Measurements from ENCODE around the gene RNF187.

Gene RNF187

DNA sequence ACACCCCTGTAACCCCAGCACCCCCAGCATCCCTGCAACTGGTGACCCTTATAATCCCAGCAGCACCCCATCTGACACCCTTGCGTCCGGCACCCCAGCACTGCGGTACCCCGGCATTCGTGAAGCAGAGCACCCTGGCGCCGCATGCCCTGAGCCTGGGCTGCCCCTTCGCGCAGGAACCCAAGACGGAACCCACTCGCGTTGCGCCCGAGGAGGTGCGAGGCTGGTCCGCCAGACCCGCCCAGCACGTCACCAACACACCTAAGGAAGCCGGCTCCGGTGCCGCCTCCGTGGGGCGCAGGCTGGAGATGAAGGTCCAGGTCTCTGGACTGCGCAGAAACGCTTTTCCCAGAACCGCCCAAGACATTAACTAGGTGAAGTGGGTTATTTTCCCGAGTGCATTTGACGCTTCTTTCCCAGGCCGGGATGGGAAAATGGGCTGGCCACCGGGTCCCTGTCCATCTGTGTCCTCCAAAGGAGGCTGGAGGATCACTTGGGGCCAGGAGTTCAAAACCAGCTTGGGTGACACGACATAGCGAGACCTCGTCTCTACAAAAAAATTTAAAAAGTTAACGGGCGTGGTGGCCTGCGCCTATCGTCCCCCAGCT is 15.9 kb upstream of the RNF187 start:
- TF ChIP-seq TAF1 (IDR thresholded peaks at IDR 0.05; ENCODE audit: borderline replicate concordance, insufficient read depth, low read length) (no peak), SIN3A (IDR thresholded peaks at IDR 0.05; ENCODE audit: borderline replicate concordance, insufficient read depth, low read length) (no peak), FOXP2 (optimal IDR thresholded peaks at IDR 0.05; ENCODE audit: borderline replicate concordance, extremely low read depth, extremely low read length, insufficient read depth) (no peak), POLR2AphosphoS5 (IDR thresholded peaks at IDR 0.05; ENCODE audit: low read depth, low read length) (no peak)
- TF ChIP-seq, protein P1, sequence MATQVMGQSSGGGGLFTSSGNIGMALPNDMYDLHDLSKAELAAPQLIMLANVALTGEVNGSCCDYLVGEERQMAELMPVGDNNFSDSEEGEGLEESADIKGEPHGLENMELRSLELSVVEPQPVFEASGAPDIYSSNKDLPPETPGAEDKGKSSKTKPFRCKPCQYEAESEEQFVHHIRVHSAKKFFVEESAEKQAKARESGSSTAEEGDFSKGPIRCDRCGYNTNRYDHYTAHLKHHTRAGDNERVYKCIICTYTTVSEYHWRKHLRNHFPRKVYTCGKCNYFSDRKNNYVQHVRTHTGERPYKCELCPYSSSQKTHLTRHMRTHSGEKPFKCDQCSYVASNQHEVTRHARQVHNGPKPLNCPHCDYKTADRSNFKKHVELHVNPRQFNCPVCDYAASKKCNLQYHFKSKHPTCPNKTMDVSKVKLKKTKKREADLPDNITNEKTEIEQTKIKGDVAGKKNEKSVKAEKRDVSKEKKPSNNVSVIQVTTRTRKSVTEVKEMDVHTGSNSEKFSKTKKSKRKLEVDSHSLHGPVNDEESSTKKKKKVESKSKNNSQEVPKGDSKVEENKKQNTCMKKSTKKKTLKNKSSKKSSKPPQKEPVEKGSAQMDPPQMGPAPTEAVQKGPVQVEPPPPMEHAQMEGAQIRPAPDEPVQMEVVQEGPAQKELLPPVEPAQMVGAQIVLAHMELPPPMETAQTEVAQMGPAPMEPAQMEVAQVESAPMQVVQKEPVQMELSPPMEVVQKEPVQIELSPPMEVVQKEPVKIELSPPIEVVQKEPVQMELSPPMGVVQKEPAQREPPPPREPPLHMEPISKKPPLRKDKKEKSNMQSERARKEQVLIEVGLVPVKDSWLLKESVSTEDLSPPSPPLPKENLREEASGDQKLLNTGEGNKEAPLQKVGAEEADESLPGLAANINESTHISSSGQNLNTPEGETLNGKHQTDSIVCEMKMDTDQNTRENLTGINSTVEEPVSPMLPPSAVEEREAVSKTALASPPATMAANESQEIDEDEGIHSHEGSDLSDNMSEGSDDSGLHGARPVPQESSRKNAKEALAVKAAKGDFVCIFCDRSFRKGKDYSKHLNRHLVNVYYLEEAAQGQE (IDR thresholded peaks at IDR 0.05; ENCODE audit: insufficient read depth in 1 of 2, low read depth in 2 of 2, low read length in 2 of 2), result no peak

DNA sequence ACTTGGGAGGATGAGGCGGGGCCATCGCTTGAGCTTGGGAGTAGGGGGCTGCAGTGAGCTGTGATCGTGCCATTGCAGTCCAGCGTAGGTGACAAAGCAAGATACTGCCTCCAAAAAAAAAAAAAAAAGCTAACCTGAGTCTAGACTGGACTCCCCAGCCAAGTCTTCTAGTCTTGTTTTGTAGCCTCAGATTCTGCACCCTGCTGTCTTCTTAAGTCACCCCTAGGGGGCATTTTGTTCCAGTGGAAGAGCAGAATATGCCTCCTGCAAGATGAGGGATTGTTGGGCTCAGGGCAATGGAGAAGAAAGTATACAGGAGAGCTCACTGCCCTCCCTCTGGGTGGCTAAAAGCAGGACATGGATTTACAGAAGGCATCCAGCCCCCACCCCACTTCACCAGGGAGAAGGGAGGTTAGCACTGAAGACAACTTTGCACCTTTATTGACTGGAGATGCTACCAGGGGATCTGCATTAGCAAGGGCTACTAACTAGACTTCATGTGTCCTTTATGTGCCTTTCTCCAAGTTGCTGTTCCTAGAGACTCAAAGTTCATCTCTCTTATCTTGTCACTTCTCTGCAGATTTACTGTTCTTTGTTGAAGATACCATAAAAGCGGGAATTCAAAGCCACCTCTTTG is 15.3 kb upstream of the RNF187 start:
- TF ChIP-seq TAF1 (IDR thresholded peaks at IDR 0.05; ENCODE audit: borderline replicate concordance, insufficient read depth, low read length) (no peak), FOXP2 (optimal IDR thresholded peaks at IDR 0.05; ENCODE audit: borderline replicate concordance, extremely low read depth, extremely low read length, insufficient read depth) (no peak), SIN3A (IDR thresholded peaks at IDR 0.05; ENCODE audit: borderline replicate concordance, insufficient read depth, low read length) (no peak), POLR2AphosphoS5 (IDR thresholded peaks at IDR 0.05; ENCODE audit: low read depth, low read length) (no peak)
- TF ChIP-seq, protein P1 (IDR thresholded peaks at IDR 0.05; ENCODE audit: insufficient read depth in 1 of 2, low read depth in 2 of 2, low read length in 2 of 2), result no peak

DNA sequence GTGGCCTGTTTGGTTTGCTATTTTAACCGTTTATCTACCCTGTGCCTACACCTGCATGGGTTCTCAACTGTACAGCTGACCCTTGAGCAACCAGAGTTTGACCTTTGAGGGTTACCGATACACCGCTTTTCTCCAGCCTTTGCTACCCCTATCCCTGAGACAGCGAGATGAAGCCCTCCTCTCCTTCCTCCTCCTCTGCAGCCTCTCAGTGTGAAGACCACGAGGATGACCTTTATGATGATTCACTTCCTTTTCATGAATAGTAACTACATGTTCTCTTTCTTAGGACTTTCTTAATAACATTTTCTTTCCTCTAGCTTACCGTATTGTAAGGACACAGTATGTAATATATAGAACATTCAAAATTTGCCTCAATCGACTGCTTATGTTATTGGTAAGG is 14.5 kb upstream of the RNF187 start:
- TF ChIP-seq POLR2AphosphoS5 (IDR thresholded peaks at IDR 0.05; ENCODE audit: low read depth, low read length), result no peak
- no peak for TF ChIP-seq SIN3A (IDR thresholded peaks at IDR 0.05; ENCODE audit: borderline replicate concordance, insufficient read depth, low read length)
- no peak for TF ChIP-seq TAF1 (IDR thresholded peaks at IDR 0.05; ENCODE audit: borderline replicate concordance, insufficient read depth, low read length)
- TF ChIP-seq, protein P1 (IDR thresholded peaks at IDR 0.05; ENCODE audit: insufficient read depth in 1 of 2, low read depth in 2 of 2, low read length in 2 of 2), result no peak
- no peak for TF ChIP-seq FOXP2 (optimal IDR thresholded peaks at IDR 0.05; ENCODE audit: borderline replicate concordance, extremely low read depth, extremely low read length, insufficient read depth)

DNA sequence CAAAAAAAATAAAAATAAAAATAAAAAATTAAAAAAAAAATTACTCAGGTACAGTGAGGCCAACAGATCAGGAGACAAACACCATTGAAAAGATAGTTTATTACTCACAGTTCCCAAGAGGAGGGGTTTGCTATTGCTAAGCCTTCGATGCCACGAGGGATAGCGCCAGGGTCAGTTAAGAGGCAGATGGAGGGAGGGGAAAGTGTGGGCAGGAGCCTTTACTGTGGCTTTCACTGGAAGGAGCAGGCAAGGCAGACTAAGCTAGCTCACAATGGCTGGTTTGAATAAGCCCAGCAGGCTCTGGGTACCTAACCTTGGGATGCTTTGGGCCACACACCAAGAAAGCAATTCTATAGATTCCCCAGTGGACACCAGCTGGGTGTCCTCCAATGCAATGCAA is 12.7 kb upstream of the RNF187 start:
- TF ChIP-seq, protein P1 (IDR thresholded peaks at IDR 0.05; ENCODE audit: insufficient read depth in 1 of 2, low read depth in 2 of 2, low read length in 2 of 2), result no peak
- no peak for TF ChIP-seq POLR2AphosphoS5 (IDR thresholded peaks at IDR 0.05; ENCODE audit: low read depth, low read length)
- no peak for TF ChIP-seq FOXP2 (optimal IDR thresholded peaks at IDR 0.05; ENCODE audit: borderline replicate concordance, extremely low read depth, extremely low read length, insufficient read depth)
- TF ChIP-seq TAF1 (IDR thresholded peaks at IDR 0.05; ENCODE audit: borderline replicate concordance, insufficient read depth, low read length), result no peak
- no peak for TF ChIP-seq SIN3A (IDR thresholded peaks at IDR 0.05; ENCODE audit: borderline replicate concordance, insufficient read depth, low read length)

Measured in PFSK-1 (cell line).